ENCODE measurements around the gene ELMO1. TPM values are rescaled to one million over a fixed set of nuclear protein-coding genes. Genes with fewer than 3 reads are reported as not detected.

ELMO1 gene
- total and polyA plus RNA-seq, 2 of the 13 experiments (the other 11 are each of a cell fraction or from before 2014, with no cell fraction given), result 0.11 to 0.17 TPM

DNA sequence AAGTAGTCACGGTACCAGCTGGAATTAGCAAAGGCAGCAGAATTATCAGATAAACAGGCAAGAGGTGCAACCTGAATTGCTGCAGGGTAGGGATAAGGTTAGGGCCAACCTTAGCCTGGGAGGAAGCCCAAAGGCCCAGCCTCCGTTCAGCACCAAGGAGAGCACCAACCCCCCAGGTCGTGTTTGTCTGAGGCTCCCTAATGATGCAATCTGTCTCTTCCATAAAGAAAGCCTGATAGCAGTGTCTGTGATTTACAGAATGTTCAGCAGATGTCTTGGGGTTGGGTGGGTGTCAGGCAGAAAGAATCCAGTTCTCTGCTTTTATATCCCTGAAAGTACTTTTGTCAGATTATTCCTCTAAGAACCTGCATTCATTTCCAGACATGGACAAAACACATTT lies 396.0 kb downstream of the ELMO1 start (continued):
- TF ChIP-seq E2F1 (CRISPR knock-in tag; IDR thresholded peaks at IDR 0.05), result peak; percentile 37; the same call in 1 of the 2 replicates
- TF ChIP-seq HMG20B (CRISPR knock-in tag; conservative IDR thresholded peaks at IDR 0.05), result peak; percentile 66; the same call in 1 of the 2 replicates
- no peak for TF ChIP-seq RAD51 (IDR thresholded peaks at IDR 0.05; ENCODE audit: borderline replicate concordance)
- peak; percentile 85 for TF ChIP-seq AHR (CRISPR knock-in tag; IDR thresholded peaks at IDR 0.05)
- TF ChIP-seq ZNF432 (CRISPR knock-in tag; IDR thresholded peaks at IDR 0.05; ENCODE audit: borderline replicate concordance), result no peak
- TF ChIP-seq ARID4A (CRISPR knock-in tag; IDR thresholded peaks at IDR 0.05; ENCODE audit: borderline replicate concordance), result peak; percentile 62; the same call in 1 of the 2 replicates
- peak; percentile 99 for TF ChIP-seq ZSCAN9 (CRISPR knock-in tag; IDR thresholded peaks at IDR 0.05; ENCODE audit: borderline replicate concordance)
- no peak for TF ChIP-seq MAFF (IDR thresholded peaks at IDR 0.05; ENCODE audit: low read depth, low read length)
- TF ChIP-seq ZNF180 (CRISPR knock-in tag; IDR thresholded peaks at IDR 0.05; ENCODE audit: borderline replicate concordance, low read depth), result no peak; the same call in 1 of the 2 replicates
- TF ChIP-seq, protein P1, sequence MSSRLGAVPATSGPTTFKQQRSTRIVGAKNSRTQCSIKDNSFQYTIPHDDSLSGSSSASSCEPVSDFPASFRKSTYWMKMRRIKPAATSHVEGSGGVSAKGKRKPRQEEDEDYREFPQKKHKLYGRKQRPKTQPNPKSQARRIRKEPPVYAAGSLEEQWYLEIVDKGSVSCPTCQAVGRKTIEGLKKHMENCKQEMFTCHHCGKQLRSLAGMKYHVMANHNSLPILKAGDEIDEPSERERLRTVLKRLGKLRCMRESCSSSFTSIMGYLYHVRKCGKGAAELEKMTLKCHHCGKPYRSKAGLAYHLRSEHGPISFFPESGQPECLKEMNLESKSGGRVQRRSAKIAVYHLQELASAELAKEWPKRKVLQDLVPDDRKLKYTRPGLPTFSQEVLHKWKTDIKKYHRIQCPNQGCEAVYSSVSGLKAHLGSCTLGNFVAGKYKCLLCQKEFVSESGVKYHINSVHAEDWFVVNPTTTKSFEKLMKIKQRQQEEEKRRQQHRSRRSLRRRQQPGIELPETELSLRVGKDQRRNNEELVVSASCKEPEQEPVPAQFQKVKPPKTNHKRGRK (CRISPR knock-in tag; IDR thresholded peaks at IDR 0.05), result no peak
- TF ChIP-seq, protein P2, sequence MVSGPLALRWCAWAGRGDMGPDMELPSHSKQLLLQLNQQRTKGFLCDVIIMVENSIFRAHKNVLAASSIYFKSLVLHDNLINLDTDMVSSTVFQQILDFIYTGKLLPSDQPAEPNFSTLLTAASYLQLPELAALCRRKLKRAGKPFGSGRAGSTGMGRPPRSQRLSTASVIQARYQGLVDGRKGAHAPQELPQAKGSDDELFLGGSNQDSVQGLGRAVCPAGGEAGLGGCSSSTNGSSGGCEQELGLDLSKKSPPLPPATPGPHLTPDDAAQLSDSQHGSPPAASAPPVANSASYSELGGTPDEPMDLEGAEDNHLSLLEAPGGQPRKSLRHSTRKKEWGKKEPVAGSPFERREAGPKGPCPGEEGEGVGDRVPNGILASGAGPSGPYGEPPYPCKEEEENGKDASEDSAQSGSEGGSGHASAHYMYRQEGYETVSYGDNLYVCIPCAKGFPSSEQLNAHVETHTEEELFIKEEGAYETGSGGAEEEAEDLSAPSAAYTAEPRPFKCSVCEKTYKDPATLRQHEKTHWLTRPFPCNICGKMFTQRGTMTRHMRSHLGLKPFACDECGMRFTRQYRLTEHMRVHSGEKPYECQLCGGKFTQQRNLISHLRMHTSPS (CRISPR knock-in tag; IDR thresholded peaks at IDR 0.05; ENCODE audit: low read depth), result no peak
- TF ChIP-seq ETV6 (CRISPR knock-in tag; conservative IDR thresholded peaks at IDR 0.05), result 0 out of 2 replicates have a peak, but pooled peaks have one; percentile 53
- peak; percentile 98 for TF ChIP-seq TSC22D2 (CRISPR knock-in tag; IDR thresholded peaks at IDR 0.05; ENCODE audit: borderline replicate concordance)
- TF ChIP-seq CHD2 (IDR thresholded peaks at IDR 0.05; ENCODE audit: low read depth, low read length), result no peak
- no peak for TF ChIP-seq ZNF768 (CRISPR knock-in tag; IDR thresholded peaks at IDR 0.05)
- TF ChIP-seq ZNF879 (CRISPR knock-in tag; IDR thresholded peaks at IDR 0.05), result peak; percentile 69; the same call in 1 of the 2 replicates
- TF ChIP-seq NCOA1 (CRISPR knock-in tag; IDR thresholded peaks at IDR 0.05), result no peak
- TF ChIP-seq XRCC5 (optimal IDR thresholded peaks at IDR 0.05; ENCODE audit: low read length), result peak; percentile 21
- no peak for TF ChIP-seq TCF7 (IDR thresholded peaks at IDR 0.05; ENCODE audit: low read depth)
- no peak for TF ChIP-seq ZNF382 (CRISPR knock-in tag; IDR thresholded peaks at IDR 0.05; ENCODE audit: borderline replicate concordance)
- peak; percentile 97 for TF ChIP-seq ZNF792 (CRISPR knock-in tag; IDR thresholded peaks at IDR 0.05)

Data from HepG2 (cell line).